GM20000 (cell line): Measurements from ENCODE around the gene KANSL3.

Experiments
- DNase-seq: peaks from one replicate; pipeline ENCODE4 v3.0.0; 2012; ENCODE audit warnings: low spot score
- TF ChIP-seq, protein P1 (sequence below): IDR thresholded peaks from 2 replicates; pipeline ENCODE4 v1.5.1; 2012; ENCODE audit warnings: mild to moderate bottlenecking, control low read depth; ENCODE audit errors: extremely low read depth, missing control alignments

KANSL3 gene

DNA sequence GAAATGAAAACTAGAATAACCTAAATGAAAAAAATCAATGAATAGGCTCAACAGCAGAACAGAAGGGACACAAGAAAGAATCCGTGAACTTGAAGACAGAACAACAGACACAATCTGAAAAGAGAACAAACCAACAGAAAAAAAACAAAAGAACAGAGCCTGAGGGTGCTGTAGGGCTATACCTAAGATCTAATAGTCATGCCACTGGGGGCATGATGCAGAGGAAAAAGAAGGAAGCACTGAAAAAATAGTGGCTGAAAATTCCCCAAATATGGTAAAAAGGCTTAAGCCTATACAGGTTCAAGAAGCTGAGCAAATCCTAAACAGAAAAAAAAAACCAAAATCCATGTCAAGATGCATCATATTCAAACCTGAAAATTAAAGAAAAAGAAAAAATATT, 50.3 kb downstream of the KANSL3 start:
- no peak for DNase-seq
- TF ChIP-seq, protein P1, sequence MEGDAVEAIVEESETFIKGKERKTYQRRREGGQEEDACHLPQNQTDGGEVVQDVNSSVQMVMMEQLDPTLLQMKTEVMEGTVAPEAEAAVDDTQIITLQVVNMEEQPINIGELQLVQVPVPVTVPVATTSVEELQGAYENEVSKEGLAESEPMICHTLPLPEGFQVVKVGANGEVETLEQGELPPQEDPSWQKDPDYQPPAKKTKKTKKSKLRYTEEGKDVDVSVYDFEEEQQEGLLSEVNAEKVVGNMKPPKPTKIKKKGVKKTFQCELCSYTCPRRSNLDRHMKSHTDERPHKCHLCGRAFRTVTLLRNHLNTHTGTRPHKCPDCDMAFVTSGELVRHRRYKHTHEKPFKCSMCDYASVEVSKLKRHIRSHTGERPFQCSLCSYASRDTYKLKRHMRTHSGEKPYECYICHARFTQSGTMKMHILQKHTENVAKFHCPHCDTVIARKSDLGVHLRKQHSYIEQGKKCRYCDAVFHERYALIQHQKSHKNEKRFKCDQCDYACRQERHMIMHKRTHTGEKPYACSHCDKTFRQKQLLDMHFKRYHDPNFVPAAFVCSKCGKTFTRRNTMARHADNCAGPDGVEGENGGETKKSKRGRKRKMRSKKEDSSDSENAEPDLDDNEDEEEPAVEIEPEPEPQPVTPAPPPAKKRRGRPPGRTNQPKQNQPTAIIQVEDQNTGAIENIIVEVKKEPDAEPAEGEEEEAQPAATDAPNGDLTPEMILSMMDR, result no peak

DNA sequence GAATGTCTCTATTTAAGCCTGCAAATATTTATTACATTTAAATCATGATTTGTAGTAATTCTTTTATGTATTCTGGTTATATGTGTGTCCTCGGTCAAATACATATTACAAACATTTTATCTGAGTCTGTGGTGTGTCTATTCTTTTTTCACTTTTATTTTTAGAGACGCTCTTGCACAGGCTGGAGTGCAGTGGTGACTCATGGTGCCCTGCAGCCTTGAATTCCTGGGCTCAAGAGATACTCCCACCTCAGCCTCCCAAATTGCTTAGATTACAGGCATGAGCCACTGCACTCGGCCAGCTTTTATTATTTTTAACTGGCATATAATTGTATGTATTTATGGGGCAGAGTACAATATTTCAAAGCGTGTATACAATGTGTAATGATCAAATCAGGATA, 54.1 kb downstream of the KANSL3 start:
- DNase-seq, result no peak
- TF ChIP-seq, protein P1, result no peak

DNA sequence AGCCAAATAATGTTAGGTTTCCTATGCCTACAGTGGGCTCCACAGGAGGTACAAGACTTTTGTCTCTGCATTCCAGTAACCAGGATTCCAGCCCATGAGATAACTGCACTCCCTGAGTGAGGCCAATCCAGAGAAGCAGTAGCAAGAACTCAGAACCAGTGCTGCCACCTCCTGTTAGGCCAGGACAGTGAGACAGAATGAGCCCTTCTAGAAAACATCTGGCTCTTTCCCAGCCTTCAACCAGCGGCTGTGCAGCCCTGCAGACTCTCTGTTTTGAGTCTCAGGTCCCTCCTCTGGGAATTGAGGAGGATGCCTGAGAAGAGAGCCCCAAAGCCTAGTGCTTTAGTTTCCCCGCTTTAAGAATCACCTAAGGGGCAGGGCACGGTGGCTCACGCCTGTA, 57.3 kb downstream of the KANSL3 start:
- TF ChIP-seq, protein P1, result no peak
- peak; percentile 36 for DNase-seq

DNA sequence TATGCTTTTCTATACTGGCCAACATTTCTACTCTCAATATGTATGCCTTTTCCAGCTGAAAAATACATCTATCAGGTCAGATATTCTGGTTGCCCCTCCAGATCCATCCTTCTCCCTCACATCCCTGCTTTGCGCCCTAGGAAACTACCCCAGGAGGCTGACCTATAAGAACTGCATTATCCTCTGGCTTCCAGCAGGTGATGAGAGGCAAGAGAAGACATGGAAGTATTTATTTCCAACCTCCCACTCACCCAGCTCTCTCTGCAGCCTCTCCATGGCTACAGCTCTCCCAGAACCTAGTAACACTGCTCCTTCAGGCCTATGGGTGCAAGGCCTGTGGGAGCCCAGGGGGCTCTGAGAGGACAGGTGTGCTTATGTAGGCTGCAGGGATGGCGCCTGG, 58.7 kb downstream of the KANSL3 start:
- no peak for DNase-seq
- TF ChIP-seq, protein P1, result no peak

DNA sequence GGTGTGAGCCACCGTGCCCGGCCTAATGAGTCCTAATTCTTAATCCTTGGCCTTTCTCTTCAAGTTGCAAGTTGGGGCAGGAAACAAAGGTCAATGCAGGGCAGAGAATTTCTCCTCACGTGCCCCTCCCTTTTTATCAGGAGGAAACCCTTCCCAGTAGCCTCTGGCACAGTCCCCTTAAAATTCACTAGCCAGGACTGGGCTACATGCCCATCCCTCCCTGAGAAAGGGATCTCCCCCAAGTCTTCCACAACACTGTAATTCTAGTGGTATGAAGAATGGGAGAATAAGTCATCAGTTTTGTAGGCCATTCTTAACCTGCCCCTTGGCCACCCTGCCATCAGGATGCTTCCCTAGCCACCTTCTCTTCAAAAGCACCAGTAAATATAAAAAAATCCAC, 59.4 kb downstream of the KANSL3 start:
- TF ChIP-seq, protein P1, result no peak
- no peak for DNase-seq

DNA sequence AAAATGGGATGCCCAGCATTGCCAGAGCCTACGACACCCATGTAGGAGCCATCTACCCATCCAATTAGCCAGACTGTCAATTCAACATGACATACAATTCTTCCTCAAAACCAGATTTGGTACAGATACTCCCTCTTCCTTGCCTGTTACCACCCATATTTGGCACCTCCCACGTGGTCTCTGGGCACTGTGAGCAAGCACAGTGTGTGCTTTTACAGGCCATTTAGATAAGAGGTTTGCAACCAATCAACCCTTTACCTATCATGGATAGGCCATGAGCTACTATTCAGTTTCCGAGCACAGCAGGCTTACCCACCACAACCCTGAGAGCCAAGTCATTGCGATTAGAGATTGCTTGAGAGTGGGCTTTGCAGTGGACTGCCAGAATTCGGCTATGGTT, 60.6 kb downstream of the KANSL3 start:
- no peak for DNase-seq
- TF ChIP-seq, protein P1, result no peak

DNA sequence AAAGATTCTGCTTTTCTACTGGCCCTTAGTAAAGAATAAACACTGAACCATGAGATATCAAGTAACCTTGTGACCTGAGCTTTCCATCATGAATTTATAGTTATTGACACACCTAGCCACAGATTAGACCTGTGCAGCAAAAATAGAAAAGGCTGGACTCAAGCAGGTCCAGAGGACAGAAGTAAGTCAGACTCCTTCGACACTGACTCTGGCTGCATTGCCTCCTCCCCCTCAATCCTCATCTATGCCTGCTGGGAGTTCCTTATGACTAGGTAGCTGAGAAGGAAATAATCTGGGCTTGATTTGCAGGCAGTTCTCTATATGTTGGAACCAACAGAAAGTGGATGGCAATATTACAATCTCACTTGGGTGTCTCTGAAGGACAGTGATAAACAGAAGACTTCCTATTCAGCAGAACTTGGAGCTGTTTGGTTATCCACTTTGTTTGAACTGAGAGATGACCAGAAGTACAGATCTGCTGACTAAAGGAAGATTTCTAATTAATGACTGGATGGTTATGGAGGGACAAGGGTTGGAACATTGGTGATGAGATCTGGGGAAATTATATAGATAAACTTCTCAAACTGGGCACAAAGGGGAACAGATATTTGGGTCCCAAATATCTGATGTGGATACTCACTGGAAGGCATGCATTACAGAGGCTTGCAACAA, 62.2 kb downstream of the KANSL3 start:
- no peak for DNase-seq

More for the DNA sequence above, 62.2 kb downstream of the KANSL3 start:
- TF ChIP-seq, protein P1, result no peak
